ENCODE results near the gene ZNF700. TPM values are rescaled to one million over a fixed set of nuclear protein-coding genes. Genes with fewer than 3 reads are reported as not detected.

ZNF700 gene
- total and polyA plus RNA-seq, 9 of the 15 experiments (the other 6 are each of a cell fraction or from before 2014, with no cell fraction given), result 10.3 to 24.7 (median 14.1) TPM

GRCh38 chr19:11950312-11950711 is 25.4 kb downstream of the ZNF700 start (continued):
- TF ChIP-seq CTCF (IDR thresholded peaks at IDR 0.05 in 2 of 3, conservative IDR thresholded peaks at IDR 0.05 in 1 of 3; ENCODE audit: insufficient read depth in 2 of 3, low read depth in 1 of 3, low read length in 3 of 3) (no peak), YBX1 (IDR thresholded peaks at IDR 0.05) (no peak), PHB2 (IDR thresholded peaks at IDR 0.05; ENCODE audit: low read depth) (no peak), ZBTB5 (IDR thresholded peaks at IDR 0.05) (no peak), TRIM28 (IDR thresholded peaks at IDR 0.05) (0 out of 2 replicates have a peak, but pooled peaks have one; percentile 20), NFXL1 (CRISPR knock-in tag; IDR thresholded peaks at IDR 0.05) (no peak), TFAM (CRISPR knock-in tag; conservative IDR thresholded peaks at IDR 0.05) (no peak), RBM25 (IDR thresholded peaks at IDR 0.05; ENCODE audit: low read depth, low read length, severe bottlenecking) (peak; percentile 48), ZFX (CRISPR knock-in tag; IDR thresholded peaks at IDR 0.05) (no peak), ZNF75A (CRISPR knock-in tag; IDR thresholded peaks at IDR 0.05) (peak; percentile 98), TBL1XR1 (IDR thresholded peaks at IDR 0.05; ENCODE audit: low read length in 2 of 2) (no peak), NFRKB (IDR thresholded peaks at IDR 0.05; ENCODE audit: low read depth) (no peak), BDP1 (IDR thresholded peaks at IDR 0.05; ENCODE audit: insufficient read depth, insufficient read length) (no peak)
